Left ventricle myocardium inferior (tissue), 1 donor: ENCODE data around the gene TCF7L1. TPM values are rescaled to one million over a fixed set of nuclear protein-coding genes. Genes with fewer than 3 reads are reported as not detected.

ENCODE experiments used
- DNase-seq: peaks from one replicate; pipeline ENCODE4 v3.0.0-alpha.2; 2020
- H3K27ac ChIP-seq: fragments of 200-600 bp; replicated peaks from 2 replicates; pipeline ENCODE4 v1.8.0; 2021
- H3K27me3 ChIP-seq: fragments of 200-600 bp; 2 replicates; pipeline ENCODE4 v1.8.0; 2021; ENCODE audit warnings: low read depth
- H3K36me3 ChIP-seq: fragments of 200-600 bp; 2 replicates; pipeline ENCODE4 v1.8.0; 2021
- H3K4me1 ChIP-seq: fragments of 200-600 bp; 2 replicates; pipeline ENCODE4 v1.8.0; 2021
- H3K4me3 ChIP-seq: fragments of 200-600 bp; 2 replicates; pipeline ENCODE4 v1.8.0; 2021; ENCODE audit warnings: mild to moderate bottlenecking, moderate library complexity
- H3K9me3 ChIP-seq: fragments of 200-600 bp; replicated peaks from 2 replicates; pipeline ENCODE4 v1.8.0; 2021
- intact Hi-C: fragments of 100-400 bp; cut with micrococcal nuclease; formaldehyde crosslinking; loops from one replicate; pipeline ENCODE4 v1.11.0; 2022
- total RNA-seq: library from RNA; stranded (reverse); fragmentation: NEBNext Ultra II Directional; extraction: Animal tissue kit (Norgen Biotek cat#: 25700); gene quantifications from one replicate; pipeline ENCODE4 v1.2.1, GENCODE V29; 2021
- TF ChIP-seq, protein P1 (sequence below): fragments of 200-600 bp; IDR thresholded peaks from 2 replicates; pipeline ENCODE4 v1.8.0; 2021; ENCODE audit warnings: antibody characterized with exemption, mild to moderate bottlenecking, borderline replicate concordance
- donor health status: DM: no; HTN: yes; CAD: no; lungs with severe emphysema.

TCF7L1 gene
- total RNA-seq, 1 donor from 2014 or later, result 7.0 TPM

DNA sequence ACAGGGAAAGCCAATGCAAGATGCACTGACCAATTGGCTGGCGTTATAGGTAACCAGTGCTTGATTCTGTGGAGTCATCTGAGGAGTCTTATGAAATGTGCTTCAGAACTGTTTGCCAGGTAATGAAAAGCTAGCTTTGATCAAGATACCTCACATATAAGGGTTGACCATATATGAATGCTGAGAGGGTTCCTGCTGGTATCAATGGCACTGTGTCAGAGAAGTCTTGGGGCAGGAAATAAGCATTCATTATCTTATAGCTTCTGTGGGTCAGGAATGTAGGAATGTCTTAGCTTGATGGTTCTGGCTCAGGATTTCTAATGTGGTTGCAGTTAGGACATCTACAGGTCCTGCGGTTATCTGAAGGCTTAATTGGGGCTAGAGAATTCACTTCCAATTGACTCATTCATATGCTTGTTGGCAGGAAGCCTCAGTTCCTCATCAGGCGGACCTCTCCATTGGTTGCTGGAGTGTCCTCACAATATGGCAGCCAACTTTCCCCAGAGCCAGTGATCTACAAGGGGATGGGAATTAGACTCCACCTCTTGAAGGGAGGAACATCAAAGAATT, 22.1 kb upstream of the TCF7L1 start:
- DNase-seq, result no peak
- Histone ChIP-seq H3K4me1 (no peaks in the 10 kb centered on the region), H3K9me3 (no peaks in the 10 kb centered on the region), H3K27ac (no peak overlapping the region), H3K27me3 (peaks cover 15% of the 10 kb centered on the region), H3K4me3 (no peak overlapping the region), H3K36me3 (no peaks in the 10 kb centered on the region)
- intact Hi-C loops, result no loop called here
- TF ChIP-seq, protein P1, sequence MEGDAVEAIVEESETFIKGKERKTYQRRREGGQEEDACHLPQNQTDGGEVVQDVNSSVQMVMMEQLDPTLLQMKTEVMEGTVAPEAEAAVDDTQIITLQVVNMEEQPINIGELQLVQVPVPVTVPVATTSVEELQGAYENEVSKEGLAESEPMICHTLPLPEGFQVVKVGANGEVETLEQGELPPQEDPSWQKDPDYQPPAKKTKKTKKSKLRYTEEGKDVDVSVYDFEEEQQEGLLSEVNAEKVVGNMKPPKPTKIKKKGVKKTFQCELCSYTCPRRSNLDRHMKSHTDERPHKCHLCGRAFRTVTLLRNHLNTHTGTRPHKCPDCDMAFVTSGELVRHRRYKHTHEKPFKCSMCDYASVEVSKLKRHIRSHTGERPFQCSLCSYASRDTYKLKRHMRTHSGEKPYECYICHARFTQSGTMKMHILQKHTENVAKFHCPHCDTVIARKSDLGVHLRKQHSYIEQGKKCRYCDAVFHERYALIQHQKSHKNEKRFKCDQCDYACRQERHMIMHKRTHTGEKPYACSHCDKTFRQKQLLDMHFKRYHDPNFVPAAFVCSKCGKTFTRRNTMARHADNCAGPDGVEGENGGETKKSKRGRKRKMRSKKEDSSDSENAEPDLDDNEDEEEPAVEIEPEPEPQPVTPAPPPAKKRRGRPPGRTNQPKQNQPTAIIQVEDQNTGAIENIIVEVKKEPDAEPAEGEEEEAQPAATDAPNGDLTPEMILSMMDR, result no peak

DNA sequence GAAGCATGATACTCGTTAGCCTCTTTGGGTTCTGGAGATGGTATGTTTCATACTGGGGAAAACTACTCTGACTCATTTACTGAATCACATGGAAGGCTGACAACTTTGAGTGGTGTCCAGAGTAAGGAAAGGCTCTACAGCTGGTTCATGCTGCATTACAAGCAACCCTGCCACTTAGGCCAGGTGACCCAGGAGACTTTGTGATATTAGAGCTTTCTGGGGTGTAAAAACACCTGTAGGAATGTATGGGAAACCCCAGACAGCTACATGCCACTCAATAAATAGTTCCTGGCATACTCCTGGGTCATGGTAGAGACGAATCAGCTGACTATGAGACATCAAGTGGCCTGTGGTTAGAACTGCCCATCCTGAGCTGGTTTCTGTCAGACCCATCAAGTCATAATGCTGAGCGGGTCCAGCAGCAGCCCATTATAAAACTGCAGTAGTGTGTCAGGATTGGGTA, 21.3 kb upstream of the TCF7L1 start:
- Histone ChIP-seq H3K27ac (no peak overlapping the region), H3K4me1 (no peaks in the 10 kb centered on the region), H3K27me3 (peaks cover 15% of the 10 kb centered on the region), H3K9me3 (no peaks in the 10 kb centered on the region), H3K36me3 (no peaks in the 10 kb centered on the region), H3K4me3 (no peak overlapping the region)
- TF ChIP-seq, protein P1, result no peak
- intact Hi-C loops, result no loop called here
- DNase-seq, result no peak

DNA sequence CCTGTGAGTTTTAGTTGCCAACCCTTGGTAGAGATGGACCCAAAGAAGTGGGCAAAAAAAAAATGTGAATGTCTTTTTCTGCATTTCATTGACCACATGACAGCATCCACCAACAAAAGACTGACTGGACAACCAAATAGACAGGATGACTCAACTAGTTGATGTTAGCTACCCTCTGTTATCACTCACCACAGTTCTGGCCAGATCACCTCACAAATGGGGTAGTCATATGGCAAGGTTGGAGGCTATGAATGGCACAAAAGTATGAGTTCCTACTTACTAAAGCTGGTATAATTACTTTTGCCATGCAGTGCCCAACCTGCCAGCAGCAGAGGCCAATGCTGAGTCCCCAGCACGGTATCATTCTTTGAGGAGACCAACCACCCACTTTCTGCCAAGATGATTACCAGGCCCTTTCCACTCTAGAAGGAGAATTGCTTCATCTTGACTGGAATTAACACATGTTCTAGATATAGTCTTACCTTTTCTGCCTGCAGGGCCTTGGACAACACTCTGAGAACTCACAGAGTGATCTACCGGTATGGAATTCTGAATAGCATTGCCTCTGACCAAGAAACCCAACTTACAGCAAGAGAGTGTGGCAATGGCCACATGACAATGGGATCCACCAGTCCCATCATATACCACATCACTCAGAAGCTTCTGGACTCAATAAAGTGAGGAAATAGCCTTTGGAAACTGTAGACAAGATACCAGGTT, 20.1 kb upstream of the TCF7L1 start:
- Histone ChIP-seq H3K4me1 (no peaks in the 10 kb centered on the region), H3K9me3 (no peaks in the 10 kb centered on the region), H3K27ac (no peak overlapping the region), H3K27me3 (peaks cover 15% of the 10 kb centered on the region), H3K36me3 (no peaks in the 10 kb centered on the region), H3K4me3 (no peak overlapping the region)
- intact Hi-C loops, result no loop called here
- no peak for DNase-seq
- TF ChIP-seq, protein P1, result no peak

DNA sequence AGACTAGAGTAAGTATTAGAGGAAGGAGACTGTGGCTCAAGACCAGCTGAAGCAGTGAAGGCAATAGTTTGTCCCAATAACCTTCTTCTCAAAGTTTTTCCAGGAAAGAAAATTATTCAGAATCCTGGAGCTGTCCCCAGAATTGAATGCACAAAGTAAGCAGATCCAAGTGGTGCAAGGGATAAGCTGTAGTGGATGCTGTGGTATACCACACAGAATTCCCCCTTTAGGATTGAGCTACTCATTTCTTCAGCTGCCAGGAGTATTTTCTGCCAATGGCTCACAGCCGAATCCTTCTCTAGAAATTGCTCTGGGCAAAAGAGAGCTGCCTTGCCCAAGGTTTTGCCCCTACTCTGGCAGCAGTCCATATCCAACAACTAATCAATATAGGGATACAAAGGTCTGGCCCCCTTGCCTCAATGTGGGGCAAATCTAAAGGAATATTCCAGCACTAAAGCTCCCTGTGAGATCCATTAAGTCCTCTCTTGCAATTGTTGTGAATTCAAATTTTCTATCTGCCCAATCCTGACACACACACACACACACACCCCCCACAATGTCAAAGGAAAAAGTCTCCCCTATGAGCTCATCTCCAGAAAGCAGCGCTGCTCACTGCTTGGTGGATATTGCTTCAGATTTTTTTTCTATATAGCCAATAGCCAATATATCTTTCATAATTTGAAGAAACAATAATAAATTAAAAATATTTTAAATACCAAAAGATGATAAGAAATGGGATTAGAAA, 18.4 kb upstream of the TCF7L1 start:
- no peak for DNase-seq
- TF ChIP-seq, protein P1, result no peak
- Histone ChIP-seq H3K27ac (no peak overlapping the region), H3K4me3 (no peak overlapping the region), H3K9me3 (no peaks in the 10 kb centered on the region), H3K36me3 (no peaks in the 10 kb centered on the region), H3K27me3 (peaks cover 15% of the 10 kb centered on the region), H3K4me1 (no peaks in the 10 kb centered on the region)
- intact Hi-C loops, result no loop called here

DNA sequence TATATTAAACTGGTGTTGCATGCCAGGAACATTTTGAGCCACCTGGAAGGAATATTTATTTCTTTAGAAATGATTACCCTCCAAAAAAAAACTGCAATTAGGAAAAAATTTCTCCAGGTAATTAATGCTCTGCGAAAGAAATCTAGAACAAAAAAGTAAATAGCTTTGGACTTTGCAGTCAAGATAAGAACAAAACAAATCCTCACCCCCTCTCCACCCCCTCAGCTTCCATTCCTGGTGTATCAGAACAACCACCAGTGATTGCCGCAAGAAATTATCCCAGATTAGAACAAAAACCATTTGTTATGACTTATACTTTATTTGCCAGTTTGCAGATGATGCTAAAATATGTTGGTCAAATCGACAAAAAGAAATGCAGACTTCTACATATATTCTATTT, 17.0 kb upstream of the TCF7L1 start:
- Histone ChIP-seq H3K27me3 (peaks cover 15% of the 10 kb centered on the region), H3K27ac (no peak overlapping the region), H3K4me1 (no peaks in the 10 kb centered on the region), H3K36me3 (no peaks in the 10 kb centered on the region), H3K4me3 (no peak overlapping the region), H3K9me3 (no peaks in the 10 kb centered on the region)
- intact Hi-C loops, result no loop called here
- DNase-seq, result no peak
- TF ChIP-seq, protein P1, result no peak
